GM12891 (cell line): Measurements from ENCODE around the gene MYBPC1.

Source experiments
- PAX5 ChIP-seq: IDR thresholded peaks from 2 replicates; pipeline ENCODE4 v1.6.1; 2011; ENCODE audit warnings: low read length, moderate library complexity, mild to moderate bottlenecking; ENCODE audit not compliant: insufficient read depth, severe bottlenecking
- POLR2A ChIP-seq: IDR thresholded peaks from 2 replicates; pipeline ENCODE4 v1.6.1; 2011; ENCODE audit warnings: low read depth, low read length, control low read depth
- POLR2AphosphoS5 ChIP-seq: IDR thresholded peaks from 2 replicates; pipeline ENCODE4 v1.6.1; 2011; ENCODE audit warnings: low read depth, low read length, control low read depth
- POU2F2 ChIP-seq: IDR thresholded peaks from 2 replicates; pipeline ENCODE4 v1.6.1; 2011; ENCODE audit warnings: low read depth, mild to moderate bottlenecking, control low read depth, low read length, moderate library complexity
- SPI1 ChIP-seq: IDR thresholded peaks from 2 replicates; pipeline ENCODE4 v1.6.1; 2011; ENCODE audit warnings: low read depth, low read length, control low read depth
- TAF1 ChIP-seq: IDR thresholded peaks from 2 replicates; pipeline ENCODE4 v1.6.1; 2011; ENCODE audit warnings: low read depth, low read length, control low read depth

DNA sequence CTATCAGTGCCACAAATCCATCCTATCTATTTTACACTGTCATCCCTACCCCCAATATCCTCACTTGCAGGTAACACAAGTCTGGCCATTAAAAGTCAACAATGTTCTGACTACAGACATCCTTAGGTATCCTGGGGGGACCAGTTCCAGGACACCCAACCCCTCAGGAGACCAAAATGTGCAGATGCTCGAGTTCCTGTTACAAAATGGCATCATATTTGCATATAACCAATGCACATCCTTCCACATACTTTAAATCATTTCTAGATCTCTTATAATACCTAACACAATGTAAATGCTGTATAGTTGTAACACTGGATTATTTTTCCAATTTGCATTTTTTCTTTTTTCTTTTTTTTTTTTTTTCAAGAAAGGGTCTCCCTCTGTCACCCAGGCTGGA lies 137.5 kb downstream of the MYBPC1 start:
- TF ChIP-seq TAF1 (no peak), POLR2A (no peak), POLR2AphosphoS5 (no peak), SPI1 (no peak), POU2F2 (no peak), PAX5 (no peak)
